LoVo (cell line): ENCODE results near the gene OLFM1.
A peak's percentile ranks its signal among the peaks of the same experiment; 100 is the strongest.
"Not testable (repeated sequence)": the region's sequence is repeated elsewhere in the genome, so short reads cannot be mapped to it uniquely, and the experiment has no call there.

Experiments used
- DNase-seq: peaks from one replicate; pipeline ENCODE4 v3.0.0-alpha.2; 2016; ENCODE audit warnings: low spot score

Gene OLFM1

DNA sequence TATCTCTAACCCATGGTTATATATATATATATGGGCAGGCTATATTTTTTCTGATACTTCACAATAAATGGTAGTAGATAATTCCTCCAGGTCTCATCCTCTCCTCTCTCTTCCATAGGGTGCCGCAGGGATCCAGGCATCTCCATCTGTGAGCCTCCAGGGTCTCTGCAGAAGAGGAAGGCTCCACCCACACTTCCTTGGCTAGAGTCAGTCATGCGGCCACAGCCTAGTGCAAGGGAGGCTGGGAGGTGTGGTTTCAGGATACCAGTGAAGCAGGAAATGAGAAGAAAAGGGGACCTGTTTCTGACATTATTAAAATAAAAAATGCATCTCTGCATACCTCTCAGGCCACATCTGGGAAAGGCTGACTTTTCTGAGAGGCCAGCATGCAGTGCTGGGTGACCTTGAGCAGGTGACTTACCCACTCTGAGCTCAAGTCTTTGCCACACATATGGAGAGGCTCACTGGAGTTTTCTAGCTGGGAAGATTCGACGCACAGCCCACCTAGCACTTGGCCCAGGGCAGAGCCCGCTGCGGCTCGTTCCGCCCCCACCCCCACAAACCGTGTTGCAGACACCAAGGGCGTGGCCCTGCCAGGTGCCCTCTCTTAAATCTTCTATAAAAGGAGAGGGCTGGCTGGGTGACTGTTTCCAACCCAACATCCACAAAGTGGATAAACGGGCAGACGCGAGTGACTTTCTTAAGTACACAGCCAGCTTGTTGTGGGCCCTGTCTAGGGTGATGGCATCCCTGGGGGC lies 47.9 kb downstream of the OLFM1 start:
- no peak for DNase-seq

DNA sequence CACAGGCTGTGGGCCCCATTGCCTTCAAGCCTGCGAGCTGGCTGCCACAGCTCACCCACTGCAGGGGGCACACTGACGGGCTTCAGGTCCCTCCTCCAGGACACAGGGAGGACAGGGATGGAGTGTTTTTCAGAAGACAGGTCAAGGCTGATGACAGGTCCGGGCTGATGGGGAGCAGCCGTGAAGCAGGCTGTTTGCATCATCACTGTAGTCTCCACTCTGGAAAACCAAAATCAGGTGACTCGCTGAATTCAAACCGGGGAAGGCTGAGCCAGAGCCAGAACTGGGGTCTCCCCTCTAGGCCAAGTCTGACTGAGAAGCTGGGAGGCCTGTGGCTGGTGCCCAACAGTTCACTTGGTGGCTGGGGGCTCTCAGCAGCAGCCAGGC lies 48.5 kb downstream of the OLFM1 start:
- DNase-seq: no peak

DNA sequence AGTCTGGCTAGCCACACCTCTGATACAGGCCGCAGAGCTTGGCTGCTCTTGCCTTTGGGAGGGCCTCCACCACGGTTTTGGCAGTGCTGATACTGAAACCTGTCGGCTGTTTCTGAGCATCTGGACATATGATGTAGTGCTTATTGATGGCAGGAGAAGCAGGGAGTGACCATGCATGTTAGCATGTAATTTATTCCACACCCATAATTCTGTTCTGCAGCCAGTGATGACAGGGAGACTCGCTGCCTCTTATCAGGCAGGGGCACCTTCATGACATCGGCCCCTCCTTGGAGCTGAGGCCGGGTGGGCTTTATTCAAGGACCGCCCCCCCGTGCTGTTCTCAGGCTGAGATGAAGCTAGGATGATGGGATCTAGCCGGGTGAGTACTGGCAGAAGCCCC lies 49.0 kb downstream of the OLFM1 start:
- no peak for DNase-seq

DNA sequence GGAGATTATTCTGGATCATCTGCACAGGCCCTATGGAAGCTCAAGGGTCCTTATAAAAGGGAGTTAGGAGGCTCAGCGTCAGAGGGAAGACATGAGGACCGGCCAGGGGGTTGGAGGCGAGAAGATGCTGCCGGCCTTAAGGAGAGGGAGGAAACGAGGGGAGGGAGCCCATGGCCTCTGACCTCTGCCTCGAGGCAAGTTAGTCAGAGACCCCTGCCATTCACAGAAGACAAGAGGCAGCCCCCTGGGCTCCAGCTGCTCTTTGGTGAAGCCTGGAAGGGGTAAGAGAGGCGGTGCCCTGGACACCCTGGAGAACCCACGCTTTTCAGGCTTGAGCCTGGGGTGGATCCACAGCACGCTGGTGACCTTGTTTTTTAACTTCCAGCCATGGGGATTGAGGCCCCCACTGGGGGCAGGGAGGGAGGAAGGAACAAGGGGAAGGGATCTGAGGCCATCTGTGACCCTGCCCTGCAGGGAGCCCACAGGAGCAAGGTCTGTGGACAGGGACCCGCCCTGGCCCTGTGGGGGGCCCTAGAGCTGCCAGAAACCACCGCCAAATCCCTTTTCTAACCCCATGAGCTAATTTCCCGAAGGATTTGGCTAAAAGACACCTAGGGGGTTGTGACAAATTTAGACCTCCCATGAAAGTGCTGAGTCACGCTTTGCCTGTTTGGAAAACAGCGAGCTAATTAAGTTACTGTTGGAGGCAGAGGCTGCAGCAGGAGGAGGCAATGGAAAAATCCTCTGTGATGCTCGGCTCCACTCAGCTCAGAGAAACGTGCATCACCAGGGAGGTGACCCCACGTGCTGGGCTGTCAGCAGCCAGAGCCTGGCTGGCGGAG lies 49.7 kb downstream of the OLFM1 start:
- DNase-seq: no peak

DNA sequence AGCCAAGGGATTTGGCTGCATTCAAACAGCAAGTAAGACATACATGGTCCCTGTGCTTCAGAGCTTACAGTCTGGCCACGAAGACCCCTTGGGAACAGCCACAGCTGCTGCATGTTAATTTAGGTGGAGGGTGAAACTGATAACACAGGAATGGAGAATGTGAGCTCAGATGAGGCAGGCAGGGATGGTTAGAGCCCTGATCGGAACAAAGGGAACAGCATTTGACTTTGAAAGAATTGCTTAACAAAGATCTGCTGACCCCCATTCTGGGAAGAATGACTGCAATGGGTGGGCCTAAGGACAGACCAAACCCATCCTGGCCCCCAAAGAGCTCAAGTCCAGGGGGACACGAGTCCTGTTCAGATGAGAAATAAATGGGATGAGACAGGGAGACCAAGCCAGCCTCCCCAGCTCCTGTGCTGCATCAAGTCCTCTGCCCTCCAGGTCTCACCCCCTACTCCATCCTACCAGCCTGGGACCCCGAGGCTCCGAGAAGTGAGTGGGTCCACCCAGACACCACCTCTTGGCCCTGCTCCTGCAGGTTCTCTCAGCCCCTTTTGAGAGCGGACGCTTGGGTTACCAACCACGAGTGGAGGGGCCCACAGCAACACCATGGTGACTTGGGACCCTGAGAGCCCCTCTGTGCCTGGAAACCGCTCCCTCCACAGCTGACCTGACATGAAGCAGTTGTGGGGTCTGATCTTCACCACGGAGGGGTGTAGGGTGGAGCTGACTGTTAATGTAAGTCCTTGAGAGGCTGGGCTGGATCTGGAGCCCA lies 50.8 kb downstream of the OLFM1 start:
- DNase-seq: no peak

DNA sequence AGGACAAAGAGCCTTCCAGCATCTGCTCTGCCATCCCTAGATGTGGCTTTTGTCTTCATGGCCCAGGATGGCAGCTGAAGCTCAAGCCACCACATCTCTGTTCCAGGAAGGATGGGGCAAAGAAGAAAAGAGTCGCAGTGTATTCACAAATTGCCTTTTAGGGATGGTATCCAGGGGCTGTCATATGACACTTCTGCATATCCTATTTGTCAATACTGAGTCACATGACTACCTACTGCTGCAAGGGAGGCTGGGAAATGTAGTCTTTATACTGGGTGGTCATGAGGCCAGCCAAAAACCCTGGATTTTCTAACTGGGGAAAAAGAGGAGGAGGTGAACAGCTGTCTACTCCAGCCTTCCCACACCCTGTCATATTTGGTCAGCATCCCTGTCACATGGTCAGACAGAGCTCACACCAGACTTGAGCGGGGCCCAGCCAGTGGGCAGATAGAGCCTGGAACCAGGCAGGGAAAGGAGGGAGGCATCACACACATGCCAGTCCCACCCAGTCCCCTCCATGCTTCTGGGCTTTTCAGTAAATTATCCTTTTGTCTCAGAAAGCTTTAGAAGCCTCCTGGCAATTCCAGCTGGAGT lies 52.0 kb downstream of the OLFM1 start:
- no peak for DNase-seq

DNA sequence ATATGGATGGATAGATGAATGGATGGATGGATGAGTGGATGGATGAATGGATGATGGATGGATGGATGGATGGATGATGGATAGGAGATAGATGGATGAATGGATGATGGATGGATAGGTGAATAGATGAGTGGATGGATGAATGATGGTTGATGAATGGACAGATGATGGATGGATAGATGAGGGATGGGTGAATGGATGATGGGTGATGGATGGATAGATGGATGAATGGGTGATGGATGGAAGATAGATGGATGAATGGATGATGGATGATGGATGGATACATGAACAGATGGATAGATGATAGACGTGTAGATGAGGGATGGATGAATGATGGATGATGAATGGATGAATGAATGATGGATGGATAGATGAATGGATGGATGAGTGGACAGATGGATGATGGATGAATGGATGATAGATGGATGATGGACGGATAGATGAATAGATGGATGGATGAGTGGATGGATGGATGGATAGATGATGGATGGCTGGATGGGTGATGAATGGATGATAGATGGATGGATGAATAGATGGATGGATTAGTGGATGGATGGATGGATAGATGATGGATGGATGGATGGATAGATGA lies 53.8 kb downstream of the OLFM1 start:
- no peak for DNase-seq

DNA sequence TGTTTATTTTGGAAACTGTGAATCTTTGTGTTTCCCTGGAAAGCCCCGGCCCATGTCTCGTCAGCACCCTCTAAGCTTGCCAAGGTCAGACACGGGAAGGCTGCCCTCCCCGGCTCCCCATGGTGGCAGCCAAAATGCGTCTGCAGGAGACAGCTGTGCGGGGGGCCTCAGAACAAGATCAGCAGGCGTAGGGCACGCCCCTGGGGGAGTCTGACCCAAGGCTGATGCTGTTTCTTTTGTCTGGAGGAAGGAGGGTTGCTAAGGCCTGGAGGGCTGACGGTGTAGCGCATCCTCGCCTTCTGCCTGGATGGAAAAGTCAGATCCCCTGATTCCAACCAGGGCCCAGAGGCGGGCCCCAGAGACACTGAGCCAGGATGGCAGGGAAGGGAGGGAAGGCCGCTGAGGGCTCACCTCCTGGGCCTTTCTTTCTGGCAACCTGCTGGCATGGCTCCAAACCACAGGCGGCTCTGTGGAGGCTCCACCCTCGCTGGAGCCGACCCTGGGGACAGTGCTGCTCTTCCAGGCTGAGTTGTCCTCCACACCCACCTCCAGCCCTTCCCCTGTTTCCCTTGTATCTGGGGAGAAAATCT lies 57.2 kb downstream of the OLFM1 start:
- DNase-seq: peak; percentile 36

DNA sequence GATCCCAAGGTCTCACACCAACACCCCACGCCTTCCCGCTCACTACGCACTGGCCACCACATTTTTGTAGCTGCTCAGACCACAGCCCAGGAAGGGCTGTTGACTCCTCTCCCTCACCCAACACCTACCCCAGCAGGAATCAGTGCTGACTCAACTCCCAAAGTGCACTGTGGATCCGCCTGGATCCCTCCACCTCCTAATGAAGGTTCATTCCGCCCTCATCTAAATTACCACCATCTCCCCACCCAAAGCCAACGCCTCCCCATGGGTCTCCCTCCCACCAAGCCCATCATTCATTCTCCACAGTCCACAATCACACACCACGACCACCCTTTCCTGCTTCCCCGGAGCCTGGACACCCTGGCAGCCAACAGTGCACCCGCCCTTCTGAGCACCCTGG lies 57.8 kb downstream of the OLFM1 start:
- DNase-seq: no peak

DNA sequence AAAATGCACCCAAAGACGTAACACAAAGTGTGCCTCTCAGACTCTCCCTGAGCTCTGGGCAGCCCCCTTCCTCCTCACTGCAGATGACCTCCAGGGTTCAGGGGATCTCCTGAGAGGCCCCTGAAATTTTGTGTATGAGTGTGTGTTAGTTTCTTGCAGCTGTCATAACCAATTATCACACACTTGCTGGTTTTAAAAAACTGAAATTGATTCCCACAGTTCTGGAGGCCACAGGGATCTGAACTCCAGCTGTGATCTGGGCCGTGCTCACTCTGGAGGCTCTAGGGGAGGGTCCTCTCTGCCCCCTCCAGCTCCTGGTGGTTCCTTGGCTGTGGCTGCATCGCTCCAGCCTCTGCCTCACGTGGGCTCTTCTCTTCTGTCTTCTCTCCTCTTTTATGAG lies 58.8 kb downstream of the OLFM1 start:
- DNase-seq: no peak

DNA sequence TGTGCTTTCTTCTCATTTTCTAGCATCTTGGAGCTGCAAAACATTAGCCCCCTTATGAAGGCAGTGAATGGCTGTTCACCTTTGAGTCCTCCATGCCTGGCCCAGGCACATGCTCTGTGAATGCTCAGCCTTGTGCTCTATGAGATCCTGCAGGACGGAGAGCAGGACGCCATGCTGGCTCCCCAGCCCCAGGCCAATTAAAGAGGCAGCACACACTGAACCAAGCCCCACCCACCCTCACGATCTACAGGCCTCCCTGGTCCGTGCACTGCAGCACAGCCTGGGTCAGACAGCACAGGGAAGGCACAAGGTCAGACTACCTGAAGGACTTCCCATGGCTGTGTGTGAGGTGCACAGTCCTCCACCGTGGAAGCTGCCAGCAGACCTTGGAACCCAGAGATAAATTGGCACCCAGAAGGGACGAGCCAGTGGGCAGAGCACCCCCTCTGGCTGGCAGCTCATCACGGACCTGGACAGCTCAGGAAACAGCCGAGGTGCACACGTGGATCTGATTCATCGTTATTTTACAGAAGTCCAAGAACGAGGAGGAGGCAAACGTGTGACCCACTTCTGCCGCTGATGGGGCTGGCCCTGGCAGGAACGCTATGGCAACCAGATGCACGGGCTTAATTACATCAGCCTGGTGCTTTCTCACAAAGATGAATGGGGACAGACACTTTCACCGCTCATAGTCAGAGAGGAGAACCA lies 59.5 kb downstream of the OLFM1 start:
- DNase-seq: no peak

DNA sequence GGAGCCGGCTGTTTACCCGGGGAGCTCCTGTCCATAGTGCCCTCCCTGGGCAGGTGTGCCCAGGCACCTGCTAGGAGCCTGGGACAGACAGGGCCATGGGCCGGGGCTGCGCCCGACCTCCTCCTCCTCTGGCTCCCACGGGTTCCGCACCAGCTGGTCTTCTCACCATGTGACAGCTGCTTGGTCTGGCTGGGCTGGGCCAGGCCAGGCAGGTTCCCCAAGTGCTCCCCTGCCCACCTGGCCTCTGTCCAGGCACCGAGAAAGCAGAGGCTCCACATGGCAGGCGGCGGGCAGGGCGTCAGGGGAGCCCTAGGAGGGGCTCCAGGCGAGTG lies 60.0 kb downstream of the OLFM1 start:
- DNase-seq: no peak

DNA sequence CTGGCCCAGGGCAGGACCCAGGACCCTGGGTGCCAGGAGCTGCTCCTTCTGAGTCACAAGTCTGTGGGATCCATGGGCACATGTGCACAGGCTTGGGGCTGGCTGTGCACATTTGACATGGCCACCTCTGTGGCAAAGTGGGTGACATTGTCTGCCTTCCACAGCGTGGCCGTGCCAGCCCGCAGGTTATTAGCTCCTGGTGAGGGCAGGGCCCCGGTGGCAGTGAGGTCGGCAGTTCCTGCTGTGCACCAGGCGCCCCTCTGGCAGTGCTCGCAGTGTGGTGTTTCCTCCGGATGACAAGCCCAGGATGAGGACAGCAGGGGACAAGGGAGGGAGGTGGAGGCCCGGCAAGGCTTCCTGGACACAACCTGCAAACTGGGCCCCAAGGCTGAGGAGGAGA lies 60.5 kb downstream of the OLFM1 start:
- no peak for DNase-seq

DNA sequence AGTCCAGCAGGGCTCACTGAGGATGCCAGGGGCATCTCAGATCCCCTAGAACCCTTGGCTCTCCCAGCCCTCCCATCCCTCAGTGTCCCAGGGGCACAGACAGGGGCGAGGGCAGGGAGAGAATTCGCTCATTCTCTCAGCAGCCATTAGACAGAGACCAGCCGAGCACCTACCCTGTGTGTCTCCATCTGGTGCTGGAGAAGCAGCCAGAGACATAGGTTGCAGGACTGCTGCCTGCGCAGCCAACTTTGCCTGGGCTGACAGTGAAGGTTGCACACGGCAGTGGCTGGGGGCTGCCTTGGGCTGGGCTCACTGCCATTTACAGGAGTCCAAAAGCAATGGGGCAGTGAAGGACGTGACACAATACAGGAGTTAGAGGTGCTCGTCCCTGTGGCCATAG lies 60.9 kb downstream of the OLFM1 start:
- DNase-seq: no peak

DNA sequence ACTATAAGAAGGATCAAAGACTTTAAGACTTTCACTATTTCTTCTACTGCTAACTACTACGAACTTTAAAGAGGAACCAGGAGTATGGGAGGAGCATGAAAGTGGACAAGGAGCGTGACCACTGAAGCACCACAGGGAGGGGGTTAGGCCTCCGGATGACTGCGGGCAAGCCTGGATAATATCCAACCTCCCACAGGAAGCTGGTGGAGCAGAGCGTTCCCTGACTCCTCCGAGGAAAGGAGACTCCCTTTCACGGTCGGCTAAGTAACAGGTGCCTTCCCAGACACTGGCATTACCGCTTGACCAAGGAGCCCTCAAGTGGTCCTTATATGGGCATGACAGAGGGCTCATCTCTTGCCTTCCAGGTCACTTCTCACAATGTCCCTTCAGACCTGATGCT lies 62.4 kb downstream of the OLFM1 start:
- DNase-seq: not testable (repeated sequence)

DNA sequence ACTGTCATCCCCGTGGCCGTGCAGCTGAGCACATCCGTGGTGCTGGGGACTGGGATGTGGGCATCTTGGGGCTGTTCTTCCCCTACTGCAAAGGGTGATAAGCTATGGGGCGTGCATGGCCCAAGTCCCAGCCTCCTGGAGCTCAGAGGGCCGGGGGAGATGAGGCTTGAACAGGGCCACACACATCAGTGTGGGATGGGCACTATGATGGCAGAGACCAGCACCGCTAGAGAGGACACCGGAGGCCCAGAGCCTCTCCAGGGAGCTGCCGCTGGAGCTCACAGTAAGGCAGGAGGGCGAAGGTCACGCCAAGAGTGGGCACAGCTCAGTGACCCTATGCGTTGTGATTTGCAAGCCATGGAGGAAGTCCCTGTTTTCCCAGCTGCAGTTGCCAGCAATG lies 63.5 kb downstream of the OLFM1 start:
- DNase-seq: no peak

DNA sequence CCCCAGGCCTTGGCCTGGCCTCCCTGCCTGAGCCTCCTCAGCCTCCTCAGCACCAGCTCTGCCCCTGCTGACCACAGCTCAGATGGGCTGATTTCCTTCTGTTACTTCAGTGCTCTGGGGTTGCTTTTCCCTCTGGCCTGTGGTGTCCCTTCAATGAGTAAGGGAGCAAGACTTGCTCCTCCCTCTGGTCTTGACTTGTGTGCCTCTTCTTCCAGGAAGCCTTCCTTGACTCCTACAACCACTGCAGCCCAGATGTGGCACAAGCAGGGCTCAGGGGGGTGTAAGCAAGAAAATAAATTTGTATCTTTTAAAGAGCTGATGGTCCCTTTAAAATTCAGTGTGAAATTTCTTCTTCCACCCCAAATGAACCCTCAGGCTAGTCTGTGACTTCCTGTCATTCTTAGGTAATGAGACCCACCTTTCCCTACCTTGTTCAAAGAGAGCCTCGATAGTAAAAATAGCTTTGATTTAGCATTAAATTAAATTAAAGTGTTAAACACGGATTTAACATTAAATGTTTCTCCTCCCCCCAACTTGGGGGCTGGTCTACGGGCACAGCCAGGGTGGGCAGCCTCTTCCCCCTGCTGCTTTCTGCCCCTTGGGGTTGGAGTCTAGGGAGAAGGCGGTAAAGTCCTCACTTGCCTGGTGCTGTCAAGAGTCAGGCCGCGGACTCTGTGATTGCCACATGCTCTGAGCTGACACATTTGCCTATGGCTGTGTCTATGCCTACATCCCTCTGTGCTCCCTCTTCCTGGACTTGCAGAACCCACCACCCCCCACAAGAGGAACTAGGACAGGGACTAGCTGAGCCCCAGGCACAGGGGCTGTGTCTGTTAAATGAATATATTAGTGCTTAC lies 64.5 kb downstream of the OLFM1 start:
- no peak for DNase-seq

DNA sequence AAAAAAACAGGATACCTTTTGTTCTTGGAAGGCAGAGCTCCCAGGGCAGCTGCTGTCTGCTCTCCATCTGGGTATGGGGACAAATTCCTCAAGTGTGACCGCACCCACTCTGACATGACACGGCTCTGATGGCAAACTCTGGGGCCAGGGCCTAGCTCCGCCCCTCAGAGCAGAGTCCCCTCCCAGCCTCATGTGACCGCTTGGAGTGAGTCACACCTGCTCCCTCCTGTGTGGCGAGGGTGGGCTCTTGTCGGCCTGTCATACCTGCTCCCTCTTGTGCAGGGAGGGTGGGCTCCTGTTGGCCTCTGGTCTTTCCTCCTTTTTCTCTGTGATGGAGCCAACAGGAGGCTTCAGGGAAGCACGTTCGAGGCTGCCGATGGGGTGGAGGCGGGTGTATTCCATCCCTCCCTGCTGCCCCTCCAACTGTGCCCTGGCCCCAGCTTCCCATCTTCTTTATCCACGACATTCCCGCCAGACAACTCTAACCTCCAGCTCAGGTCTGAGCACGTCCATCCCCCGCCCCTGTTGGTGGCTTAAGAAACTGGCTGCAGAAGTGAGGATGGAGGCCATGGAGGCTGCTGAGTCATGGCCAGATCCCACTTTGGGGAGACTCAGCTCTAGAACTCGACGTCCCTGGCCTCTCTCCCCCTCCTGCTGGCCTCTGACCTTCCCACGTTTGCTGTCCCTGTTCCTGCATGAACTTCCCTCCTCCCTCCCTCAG lies 65.3 kb downstream of the OLFM1 start:
- peak; percentile 64 for DNase-seq

DNA sequence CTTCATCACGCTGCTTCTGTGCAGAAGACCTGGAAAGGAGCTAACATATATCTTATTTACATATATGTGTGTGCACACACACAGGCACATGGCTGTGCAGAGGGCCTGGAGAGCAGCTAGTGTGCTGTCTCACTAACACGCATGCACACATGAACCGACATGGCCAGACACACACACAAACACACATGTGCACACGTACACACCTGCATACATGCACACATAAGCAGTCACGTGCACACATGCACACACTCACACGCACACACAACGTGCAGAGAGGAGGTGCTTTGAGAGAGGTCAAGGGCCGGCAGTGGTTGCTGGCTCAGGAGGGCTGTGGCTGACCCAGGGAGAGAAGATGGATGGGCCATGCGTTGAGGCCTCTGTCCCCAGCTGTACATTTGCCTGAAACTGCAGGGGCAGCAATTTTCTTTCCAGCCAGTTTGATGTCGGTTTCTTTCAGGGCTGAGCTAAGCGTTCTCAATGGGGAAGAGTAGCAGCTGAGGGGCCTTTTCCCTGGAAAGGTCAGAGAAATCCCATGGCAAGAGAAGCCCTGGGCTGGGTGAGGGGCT lies 66.7 kb downstream of the OLFM1 start:
- DNase-seq: no peak
